Right lobe of liver (tissue), 6 donors: ENCODE data around the gene FGFR3. TPM values are rescaled to one million over a fixed set of nuclear protein-coding genes. Genes with fewer than 3 reads are reported as not detected.
"Not testable (repeated sequence)": the region's sequence is repeated elsewhere in the genome, so short reads cannot be mapped to it uniquely, and the experiment has no call there.

ENCODE experiments used
- ATAC-seq, 4 donors: fragments of 200-7000 bp; cut with Tn5 transposase; one replicate each; pipeline ENCODE4 v1.9.1; 2020; ENCODE audit warnings: mild to moderate bottlenecking in 4 of 4, moderate library complexity in 4 of 4
- DNase-seq, 3 donors: peaks; one replicate each; pipeline ENCODE4 v3.0.0-alpha.2; 2020
- H3K27ac ChIP-seq, 3 donors: fragments of 200-600 bp; one replicate each; pipeline ENCODE4 v1.8.0; 2022
- H3K27me3 ChIP-seq, 2 donors: fragments of 200-600 bp; one replicate each; pipeline ENCODE4 v1.8.0; 2022
- H3K36me3 ChIP-seq, 4 donors: fragments of 200-600 bp; sonication (generic) in 1 of 4; one replicate each; pipeline versions ENCODE4 v1.5.1 to v1.8.0; 2017 to 2022; ENCODE audit warnings: control low read depth in 1 of 4
- H3K4me1 ChIP-seq, 4 donors: fragments of 200-600 bp; sonication (generic) in 1 of 4; one replicate each; pipeline versions ENCODE4 v1.5.1 to v1.8.0; 2017 to 2022; ENCODE audit warnings: control low read depth in 1 of 4
- H3K4me3 ChIP-seq, 3 donors: fragments of 200-600 bp; one replicate each; pipeline ENCODE4 v1.8.0; 2022
- H3K9me3 ChIP-seq, 4 donors: fragments of 200-600 bp; sonication (generic) in 1 of 4; one replicate each; pipeline versions ENCODE4 v1.5.1 to v1.8.0; 2017 to 2022; ENCODE audit warnings: control low read depth in 1 of 4
- POLR2A ChIP-seq: fragments of 450-650 bp; IDR thresholded peaks from one replicate; pipeline ENCODE4 v1.6.1; 2017; ENCODE audit warnings: antibody characterized with exemption, mild to moderate bottlenecking
- WGBS: methylation state at CpG from one replicate; pipeline ENCODE4 v1.1.6; 2018; ENCODE audit warnings: low coverage, low lambda C conversion rate; ENCODE audit not compliant: insufficient coverage; ENCODE audit errors: missing lambda C conversion rate; 5-methylcytosine and 5-hydroxymethylcytosine counted together
- intact Hi-C, 2 donors: fragments of 100-400 bp; cut with DNase I; formaldehyde crosslinking; loops; one replicate each; pipeline versions ENCODE4 v1.11.2 to v1.14.1; 2022
- total RNA-seq, 6 experiments: library from RNA; depleted of rRNA in 2 of 6; stranded (reverse); fragments of >200 nt in 2 of 6; fragmentation: NEBNext Ultra II Directional in 3 of 6; extraction: Animal tissue kit (Norgen Biotek cat#: 25700) in 3 of 6; gene quantifications; one replicate each; pipeline versions ENCODE4 v1.1.0 to v1.2.4, GENCODE V29; 2016 to 2023
- TF ChIP-seq, protein P1 (sequence below), 4 donors: fragments of 200-600 bp in 3 of 4; fragments of 450-650 bp in 1 of 4; IDR thresholded peaks; one replicate each; pipeline versions ENCODE4 v1.5.1 to v1.8.0; 2016 to 2022; ENCODE audit warnings: antibody characterized with exemption in 4 of 4, mild to moderate bottlenecking in 2 of 4
- donor health status: DM: no; HTN: yes; CAD: no.
- donor health status: DM: no; HTN: no; CAD: no.
- donor health status: DM: no; HTN: no; CAD: no.
- donor health status: DM: no; HTN: yes; CAD: no.
- donor health status: DM: no; HTN: yes; CAD: no.

The FGFR3 gene
- total RNA-seq, 6 experiments from 2014 or later, result 14.3 to 30.0 (median 25.7) TPM

DNA sequence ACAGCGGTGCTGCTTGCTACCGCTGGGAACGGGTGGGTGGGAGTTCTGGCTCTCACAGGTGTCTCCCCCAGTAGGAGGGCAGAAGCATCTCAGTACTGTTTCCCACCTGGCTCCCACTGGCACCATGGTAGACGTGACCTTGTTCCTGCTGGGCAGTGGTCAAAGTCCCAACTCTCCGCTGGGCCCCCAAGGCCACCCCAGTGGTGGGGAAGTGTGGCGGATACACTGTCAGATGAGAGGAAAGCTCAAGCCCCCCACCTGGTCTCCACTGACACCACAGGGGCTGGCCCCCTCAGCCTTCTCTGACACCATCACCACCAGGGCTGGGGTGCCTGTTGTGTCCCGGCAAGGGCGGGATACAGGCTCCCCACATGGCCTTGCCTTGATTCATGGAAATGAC, 38.2 kb downstream of the FGFR3 start:
- H3K4me3 ChIP-seq, result no peak overlapping the region
- no peak for DNase-seq
- 100% methylated on average over 2 of the region's 8 CpGs for WGBS
- no peaks in the 10 kb centered on the region for H3K9me3 ChIP-seq
- no peaks in the 10 kb centered on the region for H3K4me1 ChIP-seq
- ATAC-seq, result no peak
- TF ChIP-seq POLR2A, result no peak
- TF ChIP-seq, protein P1, sequence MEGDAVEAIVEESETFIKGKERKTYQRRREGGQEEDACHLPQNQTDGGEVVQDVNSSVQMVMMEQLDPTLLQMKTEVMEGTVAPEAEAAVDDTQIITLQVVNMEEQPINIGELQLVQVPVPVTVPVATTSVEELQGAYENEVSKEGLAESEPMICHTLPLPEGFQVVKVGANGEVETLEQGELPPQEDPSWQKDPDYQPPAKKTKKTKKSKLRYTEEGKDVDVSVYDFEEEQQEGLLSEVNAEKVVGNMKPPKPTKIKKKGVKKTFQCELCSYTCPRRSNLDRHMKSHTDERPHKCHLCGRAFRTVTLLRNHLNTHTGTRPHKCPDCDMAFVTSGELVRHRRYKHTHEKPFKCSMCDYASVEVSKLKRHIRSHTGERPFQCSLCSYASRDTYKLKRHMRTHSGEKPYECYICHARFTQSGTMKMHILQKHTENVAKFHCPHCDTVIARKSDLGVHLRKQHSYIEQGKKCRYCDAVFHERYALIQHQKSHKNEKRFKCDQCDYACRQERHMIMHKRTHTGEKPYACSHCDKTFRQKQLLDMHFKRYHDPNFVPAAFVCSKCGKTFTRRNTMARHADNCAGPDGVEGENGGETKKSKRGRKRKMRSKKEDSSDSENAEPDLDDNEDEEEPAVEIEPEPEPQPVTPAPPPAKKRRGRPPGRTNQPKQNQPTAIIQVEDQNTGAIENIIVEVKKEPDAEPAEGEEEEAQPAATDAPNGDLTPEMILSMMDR (IDR thresholded peaks at IDR 0.05), result no peak
- peaks cover 0 to 55% (median 16%) of the 10 kb centered on the region in 4 donors for H3K36me3 ChIP-seq
- H3K27ac ChIP-seq, result no peak overlapping the region
- intact Hi-C loops, result no loop called here
- H3K27me3 ChIP-seq, result no peaks in the 10 kb centered on the region

DNA sequence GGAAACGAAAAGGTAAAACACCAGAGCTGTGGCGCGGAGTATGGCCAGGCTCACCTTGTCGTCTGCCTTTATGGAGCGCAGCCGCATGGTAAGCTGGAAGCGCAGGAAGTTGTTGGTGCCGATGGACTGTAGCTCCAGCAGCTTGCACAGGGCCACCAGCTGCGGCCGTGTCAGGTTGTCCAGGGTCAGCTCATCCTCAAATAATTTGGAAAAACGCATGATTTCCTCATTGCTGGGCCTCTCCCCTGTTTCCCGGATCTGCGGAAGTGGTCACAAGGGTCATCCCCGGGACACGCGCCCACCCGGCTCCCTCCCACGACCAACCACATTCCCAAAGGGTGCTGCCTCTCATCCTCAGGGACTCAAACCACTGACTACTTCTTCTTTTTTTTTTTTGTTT, 39.6 kb downstream of the FGFR3 start:
- no peaks in the 10 kb centered on the region for H3K27me3 ChIP-seq
- WGBS, result no CpG with 5 or more reads among the region's 18 CpGs
- H3K36me3 ChIP-seq, result peaks cover 0 to 64% (median 17%) of the 10 kb centered on the region in 4 donors
- no peak overlapping the region for H3K27ac ChIP-seq
- DNase-seq (no peak), ATAC-seq (no peak)
- no peaks in the 10 kb centered on the region for H3K4me1 ChIP-seq
- intact Hi-C loops, result no loop called here
- no peak overlapping the region for H3K4me3 ChIP-seq
- no peak for TF ChIP-seq POLR2A
- TF ChIP-seq, protein P1 (IDR thresholded peaks at IDR 0.05), result no peak
- no peaks in the 10 kb centered on the region for H3K9me3 ChIP-seq

DNA sequence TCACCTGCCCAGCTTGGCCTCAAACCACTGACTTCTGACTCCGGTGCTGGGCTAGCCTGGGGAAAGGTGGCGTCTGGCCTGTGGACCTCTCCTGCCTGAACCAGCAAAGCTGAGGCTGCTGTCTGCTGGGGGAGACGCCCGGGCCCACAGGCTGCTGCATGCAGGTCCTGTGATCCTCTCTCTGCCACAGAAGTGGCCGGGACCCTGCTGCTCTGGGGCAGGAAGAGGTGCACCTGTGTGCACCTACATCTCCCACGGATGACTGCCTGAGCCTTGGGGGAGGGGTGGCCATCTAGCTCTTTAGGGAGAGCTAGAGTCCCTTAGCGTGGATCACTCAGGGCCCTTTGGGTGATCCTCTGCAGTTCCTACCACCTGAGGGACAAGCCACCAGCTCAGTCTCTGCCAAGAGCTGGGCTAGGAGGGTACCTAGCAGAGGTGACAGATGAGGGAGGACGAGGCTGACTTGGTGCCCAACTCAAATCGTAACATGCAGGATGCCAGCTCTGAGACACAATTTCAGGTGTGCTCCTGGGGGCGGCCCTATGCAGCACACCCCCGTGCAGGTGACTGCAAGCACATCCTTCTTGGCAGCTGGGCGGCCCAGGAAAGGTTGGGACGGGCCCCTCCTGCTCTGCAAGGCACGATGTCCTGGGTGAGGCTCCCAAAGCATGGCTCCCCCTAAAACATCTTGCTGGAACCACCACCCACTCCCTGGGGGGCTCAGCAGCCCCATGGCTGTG, 40.4 kb downstream of the FGFR3 start:
- Histone ChIP-seq H3K36me3 (peaks cover 0 to 72% (median 18%) of the 10 kb centered on the region in 4 donors), H3K4me3 (no peak overlapping the region), H3K4me1 (no peaks in the 10 kb centered on the region), H3K27ac (no peak overlapping the region), H3K9me3 (no peaks in the 10 kb centered on the region), H3K27me3 (no peaks in the 10 kb centered on the region)
- ATAC-seq (peak in 1 of 4 donors; percentile 21), DNase-seq (no peak)
- no CpG with 5 or more reads among the region's 14 CpGs for WGBS
- TF ChIP-seq, protein P1 (IDR thresholded peaks at IDR 0.05), result no peak
- no peak for TF ChIP-seq POLR2A
- intact Hi-C loops, result no loop called here

DNA sequence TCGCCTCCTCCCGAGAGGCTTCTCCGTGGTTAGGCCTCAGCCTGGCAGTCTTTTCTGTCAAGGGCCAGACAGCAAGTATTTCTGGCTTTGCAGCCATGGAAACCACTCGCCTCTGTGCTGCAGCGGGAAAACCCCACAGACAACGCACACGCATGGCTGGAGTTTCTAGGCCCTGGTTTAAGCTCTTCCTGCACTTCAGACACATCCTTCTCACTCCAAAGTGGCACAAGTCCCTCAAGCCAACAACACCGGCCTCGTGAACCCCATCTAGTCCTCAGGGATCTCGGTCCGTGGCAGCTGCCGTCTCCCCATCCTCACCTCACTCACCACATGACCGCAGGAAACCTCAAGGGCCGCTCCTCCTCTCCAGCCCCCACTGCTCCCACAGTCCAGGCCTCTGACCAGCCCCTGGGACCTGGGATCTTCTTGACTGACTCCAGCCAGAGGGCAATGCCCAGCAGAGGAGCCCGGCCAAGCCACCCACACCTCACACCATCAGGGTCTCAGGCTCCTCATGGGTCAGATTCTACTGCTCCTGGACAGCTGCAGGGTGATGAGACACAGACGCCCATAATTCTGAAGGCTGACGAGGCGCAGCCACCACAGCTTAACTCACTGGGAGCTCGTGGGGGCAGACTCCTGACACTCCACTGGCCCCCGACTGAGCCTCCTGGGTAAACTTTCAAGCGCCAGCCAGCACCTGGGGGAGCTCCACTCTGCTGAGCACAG, 41.1 kb downstream of the FGFR3 start:
- 89% methylated on average over 5 of the region's 21 CpGs for WGBS
- H3K4me1 ChIP-seq, result no peaks in the 10 kb centered on the region
- TF ChIP-seq, protein P1 (IDR thresholded peaks at IDR 0.05), result no peak
- no peak for TF ChIP-seq POLR2A
- no peaks in the 10 kb centered on the region for H3K27me3 ChIP-seq
- no peak overlapping the region for H3K4me3 ChIP-seq
- intact Hi-C loops, result no loop called here
- no peaks in the 10 kb centered on the region for H3K9me3 ChIP-seq
- DNase-seq (no peak), ATAC-seq (no peak)
- H3K27ac ChIP-seq, result no peak overlapping the region
- H3K36me3 ChIP-seq, result peaks cover 0 to 79% (median 20%) of the 10 kb centered on the region in 4 donors

DNA sequence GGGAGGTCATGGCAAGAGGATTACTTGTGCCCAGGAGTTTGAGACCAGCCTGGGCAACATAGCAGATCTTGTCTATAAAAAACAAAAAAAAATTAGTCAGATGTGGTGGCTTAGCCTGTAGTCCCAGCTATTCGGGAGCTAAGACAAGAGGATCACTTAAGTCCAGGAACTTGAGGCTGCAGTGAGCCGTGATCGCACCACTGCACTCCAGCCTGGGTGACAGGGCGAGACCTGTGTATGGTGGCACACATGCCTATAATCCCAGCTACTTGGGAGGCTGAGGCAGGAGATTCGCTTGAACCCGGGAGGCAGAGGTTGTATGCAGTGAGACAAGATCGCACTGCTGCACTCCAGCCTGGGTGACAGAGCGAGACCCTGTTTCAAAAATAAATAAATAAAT, 42.7 kb downstream of the FGFR3 start:
- DNase-seq, H3K4me3 ChIP-seq, H3K27ac ChIP-seq, H3K4me1 ChIP-seq, intact Hi-C loops, ATAC-seq, H3K9me3 ChIP-seq, H3K27me3 ChIP-seq: not testable (repeated sequence)
- 92% methylated on average over 7 of the region's 8 CpGs for WGBS
- peaks cover 0 to 92% (median 25%) of the 10 kb centered on the region in 4 donors for H3K36me3 ChIP-seq
